H9 (cell line): ENCODE results near the gene PGGHG. TPM values are rescaled to one million over a fixed set of nuclear protein-coding genes. Genes with fewer than 3 reads are reported as not detected.
"Not testable (repeated sequence)": the region's sequence is repeated elsewhere in the genome, so short reads cannot be mapped to it uniquely, and the experiment has no call there.

Source experiments
- DNase-seq: peaks from one replicate; pipeline ENCODE4 v3.0.0-alpha.2; 2017
- H2AFZ ChIP-seq: one replicate; pipeline ENCODE4 v1.6.1; 2013; ENCODE audit warnings: mild to moderate bottlenecking, low read length, control low read depth, moderate library complexity
- H2AK5ac ChIP-seq: 2 replicates; pipeline ENCODE4 v1.6.1; 2013; ENCODE audit warnings: low read length, control low read depth, mixed read lengths; ENCODE audit not compliant: insufficient read length
- H2BK120ac ChIP-seq: one replicate; pipeline ENCODE4 v1.6.1; 2013; ENCODE audit warnings: low read depth, mild to moderate bottlenecking, low read length, control low read depth, inconsistent platforms; ENCODE audit not compliant: poor library complexity, severe bottlenecking
- H2BK12ac ChIP-seq: 2 replicates; pipeline ENCODE4 v1.6.1; 2013; ENCODE audit warnings: low read length, control low read depth, mixed read lengths, low read depth; ENCODE audit not compliant: insufficient read length
- H2BK15ac ChIP-seq: 2 replicates; pipeline ENCODE4 v1.6.1; 2013; ENCODE audit warnings: low read depth, low read length, control low read depth
- H2BK20ac ChIP-seq: one replicate; pipeline ENCODE4 v1.6.1; 2013; ENCODE audit warnings: low read depth, mild to moderate bottlenecking, low read length, control low read depth, inconsistent platforms; ENCODE audit not compliant: poor library complexity, severe bottlenecking
- H2BK5ac ChIP-seq: 2 replicates; pipeline ENCODE4 v1.6.1; 2013; ENCODE audit warnings: low read length, control low read depth, mixed read lengths; ENCODE audit not compliant: insufficient read length
- H3K14ac ChIP-seq: 2 replicates; pipeline ENCODE4 v1.6.1; 2013; ENCODE audit warnings: low read length, control low read depth; ENCODE audit not compliant: insufficient read depth
- H3K18ac ChIP-seq: 2 replicates; pipeline ENCODE4 v1.6.1; 2013; ENCODE audit warnings: low read depth, mild to moderate bottlenecking, mixed read lengths, low read length, control low read depth; ENCODE audit not compliant: insufficient read length
- H3K23ac ChIP-seq: 2 replicates; pipeline ENCODE4 v1.6.1; 2013; ENCODE audit warnings: low read length, control low read depth, mixed read lengths, low read depth; ENCODE audit not compliant: insufficient read length
- H3K23me2 ChIP-seq: 2 replicates; pipeline ENCODE4 v1.6.1; 2013; ENCODE audit warnings: low read depth, mild to moderate bottlenecking, mixed read lengths, low read length, control low read depth; ENCODE audit not compliant: insufficient read length, poor library complexity, severe bottlenecking
- H3K27ac ChIP-seq: 2 replicates; pipeline ENCODE4 v1.5.1; 2013; ENCODE audit warnings: low read length, control low read depth, mixed read lengths, low read depth; ENCODE audit not compliant: insufficient read length
- H3K27me3 ChIP-seq: 2 replicates; pipeline ENCODE4 v1.6.1; 2013; ENCODE audit warnings: low read length, control low read depth, inconsistent platforms; ENCODE audit not compliant: insufficient read depth
- H3K4ac ChIP-seq: 2 replicates; pipeline ENCODE4 v1.6.1; 2013; ENCODE audit warnings: low read depth, mild to moderate bottlenecking, control low read depth, inconsistent platforms, low read length, moderate library complexity
- H3K4me1 ChIP-seq: 2 replicates; pipeline ENCODE4 v1.6.1; 2013; ENCODE audit warnings: low read length, control low read depth, inconsistent platforms; ENCODE audit not compliant: insufficient read depth
- H3K4me2 ChIP-seq: 2 replicates; pipeline ENCODE4 v1.6.1; 2013; ENCODE audit warnings: low read length, control low read depth, mixed read lengths; ENCODE audit not compliant: insufficient read length, insufficient read depth
- H3K56ac ChIP-seq: 2 replicates; pipeline ENCODE4 v1.6.1; 2013; ENCODE audit warnings: low read depth, mild to moderate bottlenecking, mixed read lengths, low read length, control low read depth; ENCODE audit not compliant: insufficient read length
- H3K79me1 ChIP-seq: 2 replicates; pipeline ENCODE4 v1.6.1; 2013; ENCODE audit warnings: low read depth, mild to moderate bottlenecking, moderate library complexity, low read length, control low read depth, inconsistent platforms; ENCODE audit not compliant: insufficient read depth, poor library complexity, severe bottlenecking
- H3K79me2 ChIP-seq: 2 replicates; pipeline ENCODE4 v1.6.1; 2013; ENCODE audit warnings: low read length, control low read depth, inconsistent platforms; ENCODE audit not compliant: insufficient read depth
- H3K9ac ChIP-seq: 2 replicates; pipeline ENCODE4 v1.6.1; 2013; ENCODE audit warnings: low read length, control low read depth, mixed read lengths; ENCODE audit not compliant: insufficient read length; ENCODE audit errors: extremely low read depth
- H3K9me3 ChIP-seq: one replicate; pipeline ENCODE4 v1.6.1; 2013; ENCODE audit warnings: low read depth, low read length, inconsistent platforms; ENCODE audit not compliant: control insufficient read depth
- H3T11ph ChIP-seq: one replicate; pipeline ENCODE4 v1.6.1; 2013; ENCODE audit warnings: mild to moderate bottlenecking, low read length, control low read depth, inconsistent platforms
- H4K20me1 ChIP-seq: one replicate; pipeline ENCODE4 v1.6.1; 2013; ENCODE audit not compliant: control insufficient read depth, insufficient read length, insufficient read depth
- H4K5ac ChIP-seq: 2 replicates; pipeline ENCODE4 v1.6.1; 2013; ENCODE audit warnings: low read depth, mild to moderate bottlenecking, mixed read lengths, low read length, control low read depth; ENCODE audit not compliant: insufficient read length
- H4K8ac ChIP-seq: replicated peaks from 2 replicates; pipeline ENCODE4 v1.6.1; 2013; ENCODE audit warnings: low read length, control low read depth, mixed read lengths, low read depth; ENCODE audit not compliant: insufficient read length
- H4K91ac ChIP-seq: 2 replicates; pipeline ENCODE4 v1.6.1; 2013; ENCODE audit warnings: low read depth, mild to moderate bottlenecking, moderate library complexity, mixed read lengths, low read length, control low read depth; ENCODE audit not compliant: insufficient read length
- H3K27ac Mint-ChIP-seq, 3 experiments: 2 replicates in 2 of 3; 3 replicates in 1 of 3; pipeline ENCODE4 v1.8.0; 2020 to 2021; ENCODE audit warnings: mixed read lengths in 3 of 3, mild to moderate bottlenecking in 1 of 3, moderate library complexity in 1 of 3
- H3K27me3 Mint-ChIP-seq: 2 replicates; pipeline ENCODE4 v1.8.0; 2021; ENCODE audit warnings: low read depth, mild to moderate bottlenecking, moderate library complexity, mixed read lengths
- H3K36me3 Mint-ChIP-seq, 3 experiments: 2 replicates in 2 of 3; 3 replicates in 1 of 3; pipeline ENCODE4 v1.8.0; 2020 to 2021; ENCODE audit warnings: low read depth in 3 of 3, mixed read lengths in 3 of 3; ENCODE audit not compliant: insufficient read depth in 1 of 3
- H3K4me1 Mint-ChIP-seq, 2 experiments: 2 replicates each; pipeline ENCODE4 v1.8.0; 2020; ENCODE audit warnings: mixed read lengths in 2 of 2
- H3K4me3 Mint-ChIP-seq, 2 experiments: 2 replicates in 1 of 2; 3 replicates in 1 of 2; pipeline ENCODE4 v1.8.0; 2020 to 2021; ENCODE audit warnings: mild to moderate bottlenecking in 2 of 2, mixed read lengths in 2 of 2, moderate library complexity in 1 of 2
- H3K9me3 Mint-ChIP-seq, 2 experiments: 2 replicates in 1 of 2; 3 replicates in 1 of 2; pipeline ENCODE4 v1.8.0; 2020; ENCODE audit warnings: mild to moderate bottlenecking in 2 of 2, mixed read lengths in 2 of 2, moderate library complexity in 1 of 2
- CTCF ChIP-seq: fragments of 200-600 bp; sonication (generic); conservative IDR thresholded peaks from 3 replicates; pipeline ENCODE4 v1.8.0; 2021; ENCODE audit warnings: antibody characterized with exemption, mild to moderate bottlenecking
- WGBS: extraction: QIAGEN DNeasy Blood & Tissue Kit; methylation state at CpG from one replicate; pipeline ENCODE4 v1.1.7; 2013; ENCODE audit warnings: missing lambda C conversion rate, low lambda C conversion rate, mixed read lengths; ENCODE audit not compliant: insufficient read length; ENCODE audit errors: extremely low coverage; 5-methylcytosine and 5-hydroxymethylcytosine counted together
- total RNA-seq: library from RNA; stranded (reverse); gene quantifications from 2 replicates; pipeline ENCODE4 v1.2.1, GENCODE V29; 2021

PGGHG gene
- total RNA-seq, 1 experiment from 2014 or later = 58.3 TPM

- Histone ChIP-seq H2BK120ac (no peak overlapping the region), H3K4ac (no peak overlapping the region), H3K27ac (no peak overlapping the region)
These were observed 39.1 kb downstream of the PGGHG start for GRCh38 chr11:328012-328411.

GRCh38 chr11:328516-329100, 39.7 kb downstream of the PGGHG start:
- not testable (repeated sequence) for H3T11ph ChIP-seq, H3K23me2 ChIP-seq, H3K23ac ChIP-seq, H3K4me2 ChIP-seq, DNase-seq, H3K4me1 ChIP-seq, H3K18ac ChIP-seq, H2BK120ac ChIP-seq, H4K20me1 ChIP-seq, H3K27me3 ChIP-seq, H3K79me2 ChIP-seq, H3K27me3 Mint-ChIP-seq, H2AFZ ChIP-seq, H3K4ac ChIP-seq, H2BK12ac ChIP-seq, H3K14ac ChIP-seq, H2BK5ac ChIP-seq, H3K79me1 ChIP-seq, H2BK15ac ChIP-seq, H3K27ac ChIP-seq, H3K56ac ChIP-seq, H2AK5ac ChIP-seq, H3K4me3 Mint-ChIP-seq, H4K8ac ChIP-seq, H3K9ac ChIP-seq, H4K5ac ChIP-seq, H2BK20ac ChIP-seq, H3K27ac Mint-ChIP-seq, H3K9me3 ChIP-seq, H4K91ac ChIP-seq
- WGBS = no CpG with 5 or more reads among the region's 15 CpGs
- Mint-ChIP-seq H3K9me3 (peaks cover 21 to 22% of the 10 kb centered on the region in 2 experiments), H3K36me3 (peaks cover 4 to 36% (median 11%) of the 10 kb centered on the region in 3 experiments; a peak in 6 of 7 replicates), H3K4me1 (peaks cover 26 to 33% of the 10 kb centered on the region in 2 experiments)

More at GRCh38 chr11:328012-328411, 39.1 kb downstream of the PGGHG start:
- Mint-ChIP-seq H3K4me3 (no peak overlapping the region), H3K36me3 (peaks cover 4 to 31% (median 11%) of the 10 kb centered on the region in 3 experiments; a peak in 6 of 7 replicates), H3K4me1 (peaks cover 23 to 30% of the 10 kb centered on the region in 2 experiments), H3K27me3 (peaks cover 4% of the 10 kb centered on the region), H3K27ac (no peak overlapping the region), H3K9me3 (peaks cover 15 to 17% of the 10 kb centered on the region in 2 experiments)
- Histone ChIP-seq H2BK12ac (no peak overlapping the region), H3K23ac (no peak overlapping the region), H3K23me2 (no peaks in the 10 kb centered on the region), H2AK5ac (no peak overlapping the region), H3K79me1 (no peaks in the 10 kb centered on the region), H4K20me1 (no peaks in the 10 kb centered on the region), H3K27me3 (no peaks in the 10 kb centered on the region), H2BK20ac (no peak overlapping the region), H2BK15ac (no peak overlapping the region), H3K9me3 (no peaks in the 10 kb centered on the region), H3K79me2 (no peaks in the 10 kb centered on the region), H4K91ac (no peak overlapping the region), H3K4me1 (peaks cover 4% of the 10 kb centered on the region; the same call in 1 of the 2 replicates), H3K14ac (no peak overlapping the region), H3K9ac (no peak overlapping the region), H3K18ac (no peak overlapping the region), H3K4me2 (no peak overlapping the region), H3T11ph (no peak overlapping the region), H3K56ac (no peak overlapping the region), H2BK5ac (no peak overlapping the region), H4K5ac (no peak overlapping the region), H4K8ac (no peak overlapping the region), H2AFZ (no peak overlapping the region)
- DNase-seq = no peak
- WGBS = no CpG with 5 or more reads among the region's 13 CpGs
- no peak for TF ChIP-seq CTCF
